HG03097 (cell line): ENCODE data around the gene TFG.

Experiments
- ATAC-seq: cut with Tn5 transposase; IDR thresholded peaks from one replicate; pipeline ENCODE4 v1.9.1; 2021; ENCODE audit not compliant: unreplicated experiment, low FRiP score

The TFG gene

DNA sequence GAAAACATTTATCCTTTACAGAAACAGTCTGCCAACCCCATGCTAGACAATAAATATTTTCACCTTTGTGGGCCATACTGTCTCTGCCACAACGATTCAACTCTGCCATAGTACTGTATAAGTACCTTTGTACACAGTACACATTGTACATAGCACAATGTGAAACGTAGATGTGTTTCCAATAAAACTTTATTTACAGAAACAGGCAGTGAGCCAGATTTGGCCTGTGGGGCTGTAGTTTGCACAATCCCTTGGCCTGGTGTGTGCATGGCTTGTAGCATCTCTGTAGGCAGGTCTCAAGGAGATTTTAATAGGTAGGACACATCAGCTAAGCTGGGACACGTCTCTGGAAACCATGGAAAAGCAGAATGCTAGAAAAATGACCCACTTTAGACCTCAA, 74.3 kb downstream of the TFG start:
- no peak for ATAC-seq

DNA sequence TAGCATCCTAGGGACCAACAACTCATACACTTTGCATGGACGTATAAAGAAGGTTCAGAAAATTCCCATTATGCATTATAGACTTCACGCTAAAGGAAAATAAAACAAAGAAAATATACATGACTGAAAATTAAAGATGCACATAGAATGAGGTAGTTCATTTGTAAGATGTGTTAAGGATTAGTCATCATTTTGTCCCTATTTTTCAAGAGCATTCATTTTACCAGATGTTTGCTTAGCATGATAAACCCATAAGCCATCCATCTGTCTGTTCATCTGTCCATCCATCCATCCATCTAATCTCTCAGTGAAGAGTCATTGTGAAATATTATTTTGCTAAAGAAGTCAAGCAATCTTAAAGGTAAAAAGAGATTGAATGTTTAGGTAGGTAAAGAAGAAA, 80.3 kb downstream of the TFG start:
- ATAC-seq = no peak

DNA sequence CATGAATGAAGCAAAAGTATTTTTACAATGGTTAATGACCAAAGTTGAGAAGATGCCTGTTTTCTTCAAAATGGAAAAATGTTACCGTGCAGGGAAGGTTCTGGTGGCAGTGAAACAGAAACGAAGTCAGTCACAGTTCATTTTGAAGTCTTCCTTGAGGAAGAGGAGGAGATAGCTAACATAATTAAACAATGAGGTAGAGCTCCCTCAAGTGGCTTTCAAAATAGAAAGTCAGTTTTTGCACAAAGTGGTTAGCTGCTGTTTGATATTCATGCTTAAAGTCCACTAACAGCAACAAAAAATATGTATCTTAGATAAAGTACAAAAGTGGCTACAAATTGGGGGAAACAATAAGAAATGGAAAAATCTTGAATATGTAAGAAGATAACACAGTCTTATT, 87.3 kb downstream of the TFG start:
- ATAC-seq = no peak

DNA sequence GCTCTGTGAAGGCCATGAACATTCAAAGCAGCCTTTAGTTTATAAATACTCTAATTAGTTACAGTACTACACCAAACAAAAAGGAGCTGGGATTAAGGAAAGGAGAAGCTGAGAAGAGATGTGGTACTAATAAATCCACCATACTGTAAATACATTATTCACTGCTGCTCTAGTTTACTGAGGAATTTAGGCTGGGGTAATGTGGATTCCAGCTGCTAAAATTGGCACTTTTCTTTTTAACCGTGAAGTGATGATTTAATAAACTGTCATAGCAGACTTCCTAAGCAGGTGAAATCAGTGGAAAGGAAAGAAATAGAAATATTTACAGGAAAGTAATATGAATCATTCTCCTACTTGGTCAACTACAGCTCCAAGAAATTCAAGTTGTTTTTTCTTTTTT, 88.7 kb downstream of the TFG start:
- ATAC-seq = no peak
